Fibroblast of upper back skin (primary cell): ENCODE measurements around the gene FLYWCH1.
A peak's percentile ranks its signal among the peaks of the same experiment; 100 is the strongest.

Experiments
- DNase-seq: peaks from one replicate; pipeline ENCODE4 v3.0.0-alpha.2; 2013

FLYWCH1 gene

DNA sequence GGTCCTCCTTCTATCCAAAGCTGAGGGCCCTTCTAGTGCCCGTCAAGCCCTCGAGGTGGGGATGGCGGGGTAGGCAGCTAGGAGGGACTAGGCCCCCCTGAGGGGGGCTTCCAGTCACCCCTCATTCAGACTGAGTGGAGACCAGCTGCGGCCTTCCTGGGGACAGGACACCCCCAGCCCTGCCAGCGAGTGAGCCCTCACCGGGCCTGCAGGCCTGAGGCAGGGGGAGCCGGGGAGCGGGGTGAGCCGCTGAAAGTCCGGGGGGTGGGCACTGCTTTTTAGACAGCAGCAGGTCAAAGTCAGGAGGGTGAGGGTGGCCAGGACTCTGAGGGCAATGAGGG, 43.7 kb downstream of the FLYWCH1 start:
- no peak for DNase-seq

DNA sequence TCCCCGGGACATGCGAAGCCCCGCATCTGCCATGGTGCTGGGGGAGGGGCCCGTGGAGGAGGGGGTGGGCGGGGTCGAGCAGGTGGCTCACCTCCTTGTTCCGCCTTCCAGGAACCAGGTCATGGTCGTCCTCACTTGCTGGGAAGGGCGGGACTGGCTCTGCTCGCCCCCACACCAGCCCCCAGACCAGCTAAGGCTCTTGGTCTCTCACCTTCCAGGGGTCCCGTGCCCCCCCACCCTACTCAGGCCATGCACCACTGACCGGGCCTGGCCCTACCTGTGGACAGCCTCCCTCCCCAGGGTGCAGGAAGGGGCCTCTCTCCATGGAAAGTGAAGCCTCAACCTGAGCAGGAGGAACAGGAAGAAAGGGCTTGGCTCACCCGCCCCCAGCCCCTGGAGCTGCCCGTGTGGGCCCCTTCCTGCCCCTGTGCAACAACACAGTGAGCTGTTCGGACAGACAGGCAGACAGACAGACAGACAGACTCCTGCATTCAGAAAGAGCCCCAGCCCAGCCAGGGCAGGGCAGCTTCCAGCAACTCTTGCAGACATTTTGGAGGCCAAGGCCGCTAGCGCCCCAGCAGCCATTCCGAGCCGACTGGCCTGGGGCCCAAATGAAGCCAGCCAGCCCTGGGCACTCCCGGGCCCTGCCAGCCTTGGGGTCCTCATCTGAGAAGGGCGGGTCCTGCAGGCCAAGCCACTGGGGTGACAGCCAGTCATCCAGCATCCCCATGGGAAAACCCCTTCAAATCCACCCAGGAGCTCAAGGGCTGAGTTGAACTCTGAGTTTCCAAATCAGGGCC, 44.2 kb downstream of the FLYWCH1 start:
- no peak for DNase-seq

DNA sequence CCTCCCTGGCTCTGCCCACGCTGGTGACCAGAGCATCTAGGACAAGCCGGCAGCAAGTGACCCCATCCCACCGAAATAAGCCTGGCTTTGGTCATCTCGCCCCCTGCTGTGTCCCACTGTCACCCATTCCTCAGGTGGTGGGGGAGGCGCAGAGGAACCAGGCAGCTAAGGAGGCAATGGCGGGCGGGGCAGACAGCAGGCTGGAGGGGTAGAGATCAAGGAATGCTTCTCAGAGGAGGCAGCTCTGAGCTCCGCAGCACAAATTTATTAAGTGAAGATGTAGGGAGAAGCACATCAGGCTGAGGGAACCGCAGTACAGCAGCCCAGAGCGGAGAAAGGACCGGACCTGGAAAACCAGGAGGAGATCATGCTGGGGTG, 44.8 kb downstream of the FLYWCH1 start:
- DNase-seq = no peak

DNA sequence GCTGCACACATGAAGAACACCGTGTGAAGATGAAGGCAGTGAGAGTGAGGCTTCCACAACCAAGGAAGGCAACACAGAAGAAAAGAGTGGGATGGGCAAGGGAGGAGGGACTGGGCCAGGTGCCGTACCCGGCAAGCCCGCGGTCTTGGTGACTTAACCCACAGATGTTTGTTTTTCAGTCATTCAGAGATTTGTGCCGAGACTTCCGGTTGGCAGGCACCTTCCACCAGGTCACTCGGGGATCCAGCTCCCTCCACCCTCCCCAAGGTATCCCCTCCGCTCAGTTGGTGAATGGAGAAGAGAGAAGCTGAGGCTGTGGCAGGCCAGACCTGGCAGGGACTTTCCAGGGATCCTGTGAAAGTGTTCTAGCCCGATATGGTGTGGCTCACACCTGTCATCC, 47.5 kb downstream of the FLYWCH1 start:
- no peak for DNase-seq

DNA sequence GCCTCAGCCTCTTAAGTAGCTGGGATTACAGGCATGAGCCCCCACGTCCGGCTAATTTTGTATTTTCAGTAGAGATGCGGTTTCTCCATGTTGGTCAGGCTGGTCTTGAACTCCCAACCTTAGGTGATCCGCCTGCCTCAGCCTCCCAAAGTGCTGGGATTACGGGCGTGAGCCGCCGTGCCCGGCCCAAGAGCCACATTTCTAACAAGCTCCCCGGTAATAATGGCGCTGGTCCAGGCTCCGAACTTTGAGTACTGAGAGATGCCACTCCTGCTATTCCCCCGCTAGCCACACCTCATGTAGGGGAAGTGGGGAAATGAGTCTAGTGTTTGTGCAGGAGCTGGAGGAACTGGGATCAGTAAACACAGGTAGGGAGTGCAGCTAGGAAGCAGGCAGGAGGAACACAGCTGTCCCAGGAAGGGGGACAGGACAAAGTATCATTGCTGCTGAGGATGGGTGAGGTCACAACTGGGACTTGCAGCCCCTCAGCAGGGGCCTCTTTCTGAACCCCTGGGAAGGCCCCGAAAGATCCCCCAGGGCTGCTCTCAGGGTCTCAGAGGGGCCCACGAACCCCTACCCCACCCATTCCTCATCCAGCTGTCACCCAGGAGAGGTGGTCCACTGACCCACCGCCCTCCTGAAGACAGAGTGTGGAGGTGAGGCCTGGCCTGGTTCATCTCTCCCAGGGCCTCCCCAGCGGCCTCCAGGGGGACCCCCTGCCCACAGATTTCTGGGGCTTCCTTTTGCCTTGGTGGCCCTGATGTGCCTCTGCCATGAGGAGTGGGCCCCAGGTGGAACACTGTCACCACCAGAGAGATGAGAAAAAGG, 48.7 kb downstream of the FLYWCH1 start:
- no peak for DNase-seq

DNA sequence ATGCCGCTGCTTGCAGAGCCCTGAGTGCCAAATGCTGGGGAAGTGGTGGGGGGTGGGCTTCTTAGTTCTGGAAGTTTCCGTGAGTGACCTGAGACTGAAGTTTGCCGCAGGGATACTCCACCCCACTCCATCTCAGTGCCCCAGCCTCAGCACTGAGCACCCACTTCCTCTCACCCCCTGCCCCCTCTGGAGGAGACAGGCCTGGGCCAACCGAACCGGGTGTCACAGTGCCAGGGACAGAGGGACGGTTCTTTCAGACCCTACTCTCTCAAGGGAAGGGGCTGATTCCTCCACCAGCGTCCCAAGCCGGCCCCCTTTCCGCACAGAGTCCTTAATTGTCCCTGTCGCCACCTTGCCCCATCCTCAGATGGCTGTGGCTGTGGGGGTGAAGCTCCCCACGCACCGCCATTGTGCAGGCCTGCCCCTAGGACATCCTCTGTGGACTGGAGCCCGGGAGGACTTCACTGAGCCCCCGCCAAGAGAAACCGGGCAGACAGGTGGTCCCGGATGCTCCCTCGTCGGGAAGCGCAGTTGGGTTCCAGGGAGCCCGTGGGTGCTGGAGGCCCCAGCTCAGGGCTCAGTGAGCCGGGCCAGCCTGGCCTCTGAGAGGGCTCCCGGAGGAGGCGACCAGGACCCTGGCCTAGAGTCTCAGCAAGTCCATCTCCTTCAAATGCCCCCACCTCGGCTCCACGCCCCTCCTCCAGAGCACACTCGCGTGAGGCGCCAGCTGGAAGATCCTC, 50.8 kb downstream of the FLYWCH1 start:
- DNase-seq = no peak

DNA sequence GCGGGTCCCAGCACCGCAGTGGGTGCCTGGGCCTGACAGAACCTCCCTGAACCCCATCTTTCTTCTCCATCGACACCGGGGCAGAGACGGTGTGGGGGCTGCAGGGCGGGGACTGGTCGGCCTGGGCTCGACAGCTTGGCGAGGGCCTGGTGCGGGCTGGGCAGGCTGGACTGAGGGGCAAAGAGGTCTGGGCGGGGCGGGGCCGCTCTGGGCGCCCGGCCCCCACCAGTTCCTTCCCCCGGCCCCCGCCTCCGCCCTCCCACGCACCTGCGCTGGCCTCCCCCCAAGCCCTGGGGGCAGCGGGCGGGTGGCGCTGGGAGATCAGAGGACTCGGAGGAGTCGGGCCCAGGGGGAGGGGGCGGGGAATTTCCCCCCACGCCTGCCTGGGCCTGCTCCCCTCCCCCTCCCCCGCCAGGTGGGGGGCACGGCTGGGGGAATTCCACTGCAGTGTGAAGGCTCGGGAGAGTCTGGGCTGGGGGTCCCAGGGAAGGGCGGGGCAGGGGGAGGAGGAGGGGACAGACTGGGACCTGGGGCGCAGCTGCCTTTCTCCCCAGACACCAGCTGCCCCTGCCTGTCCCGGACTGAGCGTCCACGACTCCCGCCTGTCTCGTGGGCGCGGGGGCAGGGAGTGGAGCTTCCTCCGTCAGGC, 51.5 kb downstream of the FLYWCH1 start:
- no peak for DNase-seq

DNA sequence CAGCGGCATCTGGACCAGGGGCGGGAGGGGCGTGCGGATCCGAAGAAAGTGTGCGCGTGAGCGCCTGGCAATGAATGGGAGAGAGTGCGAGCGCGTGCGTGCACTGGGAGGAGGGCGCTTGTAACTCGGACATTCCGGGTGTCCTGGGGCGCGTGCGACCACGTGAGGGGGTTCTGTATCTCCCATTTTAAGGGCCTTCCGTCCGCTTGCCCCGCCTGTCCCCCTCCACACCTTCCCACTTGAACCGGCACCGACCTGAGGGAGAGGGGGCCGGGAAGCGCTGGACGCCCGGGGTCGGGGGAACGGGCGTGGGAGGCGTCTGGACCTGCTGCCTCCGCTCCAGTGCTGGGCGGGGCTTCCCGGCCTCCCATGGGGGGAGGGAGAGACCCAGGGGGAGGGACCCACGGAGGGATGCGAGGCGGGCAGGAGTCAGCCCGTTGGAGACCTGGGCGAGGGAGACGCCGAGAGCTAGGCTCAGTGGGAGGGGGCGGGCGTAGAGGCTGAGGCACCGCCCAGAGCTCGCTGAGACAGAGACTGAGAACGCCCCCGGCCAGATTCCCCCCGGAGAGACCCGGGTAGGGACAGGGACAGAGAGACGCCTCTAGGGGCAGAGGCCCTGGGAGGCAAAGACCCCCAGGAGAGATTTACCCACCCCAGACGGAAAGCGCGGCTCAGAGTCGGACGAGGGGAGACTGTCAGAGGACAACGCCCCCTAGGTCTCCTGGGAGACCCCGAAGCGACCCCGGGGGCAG, 52.2 kb downstream of the FLYWCH1 start, which contains the start of gene KREMEN2:
Gene KREMEN2, plus strand, starts transcription at position 553 of the 752 bp plus-strand sequence. CDS start 246 bp downstream, outside the sequence.
- no peak for DNase-seq

DNA sequence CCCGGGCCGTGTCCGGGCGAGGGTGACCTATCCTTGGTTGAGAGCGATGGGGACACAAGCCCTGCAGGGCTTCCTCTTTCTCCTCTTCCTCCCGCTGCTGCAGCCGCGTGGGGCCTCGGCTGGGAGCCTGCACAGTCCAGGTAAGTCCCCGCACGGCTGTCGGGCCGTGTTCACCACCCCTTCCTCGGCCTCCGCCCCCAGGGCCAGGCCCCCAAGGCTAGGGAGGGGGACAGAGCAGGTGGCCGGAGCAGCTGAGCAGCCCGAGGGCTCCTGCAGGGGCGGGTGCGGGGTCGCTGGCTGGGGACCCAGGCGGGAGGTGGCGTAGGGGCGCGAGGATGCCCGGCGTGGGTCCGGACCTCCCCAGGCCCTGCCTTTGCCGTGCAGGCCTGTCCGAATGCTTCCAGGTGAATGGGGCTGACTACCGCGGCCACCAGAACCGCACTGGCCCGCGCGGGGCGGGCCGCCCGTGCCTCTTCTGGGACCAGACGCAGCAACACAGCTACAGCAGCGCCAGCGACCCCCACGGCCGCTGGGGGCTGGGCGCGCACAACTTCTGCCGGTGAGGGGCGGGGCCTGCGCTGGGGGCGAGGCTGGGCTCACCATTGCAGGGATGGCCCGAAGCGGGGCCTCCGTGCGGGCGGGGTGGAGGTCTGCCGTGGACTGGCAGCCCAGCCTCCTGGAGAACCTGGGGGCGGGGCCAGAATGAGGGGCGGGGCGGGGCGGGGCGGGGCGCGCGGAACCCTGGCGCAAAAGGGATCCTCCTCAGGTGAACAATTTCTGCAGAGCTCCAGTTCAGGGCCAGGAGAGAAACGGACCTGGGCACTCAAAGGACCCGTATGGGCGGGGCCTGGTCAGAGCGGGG, 53.0 kb downstream of the FLYWCH1 start:
- no peak for DNase-seq

DNA sequence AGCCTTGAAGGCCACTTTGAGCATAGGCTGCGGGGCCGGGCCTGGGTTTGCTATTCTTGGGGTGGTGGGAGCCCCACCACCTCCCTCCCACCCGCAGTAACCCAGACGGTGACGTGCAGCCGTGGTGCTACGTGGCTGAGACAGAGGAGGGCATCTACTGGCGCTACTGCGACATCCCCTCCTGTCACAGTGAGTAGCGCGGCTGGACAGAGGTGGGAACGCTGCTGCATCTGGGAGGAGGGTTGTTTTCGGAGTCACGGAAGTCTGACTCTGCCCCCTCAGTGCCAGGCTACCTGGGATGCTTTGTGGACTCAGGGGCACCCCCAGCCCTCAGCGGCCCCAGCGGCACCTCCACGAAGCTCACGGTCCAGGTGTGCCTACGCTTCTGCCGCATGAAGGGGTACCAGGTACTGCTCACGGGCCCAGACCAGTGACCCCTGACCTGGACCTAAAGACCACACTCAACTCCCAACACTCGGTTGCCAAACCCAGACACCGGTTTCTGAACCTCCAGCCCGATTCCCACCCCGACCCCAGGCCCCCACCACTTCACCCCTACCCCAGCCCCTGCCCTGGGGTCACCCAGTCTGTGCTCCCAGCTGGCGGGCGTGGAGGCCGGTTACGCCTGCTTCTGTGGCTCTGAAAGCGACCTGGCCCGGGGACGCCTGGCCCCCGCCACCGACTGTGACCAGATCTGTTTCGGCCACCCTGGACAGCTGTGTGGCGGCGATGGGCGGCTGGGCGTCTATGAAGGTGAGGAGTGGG, 54.5 kb downstream of the FLYWCH1 start:
- no peak for DNase-seq

DNA sequence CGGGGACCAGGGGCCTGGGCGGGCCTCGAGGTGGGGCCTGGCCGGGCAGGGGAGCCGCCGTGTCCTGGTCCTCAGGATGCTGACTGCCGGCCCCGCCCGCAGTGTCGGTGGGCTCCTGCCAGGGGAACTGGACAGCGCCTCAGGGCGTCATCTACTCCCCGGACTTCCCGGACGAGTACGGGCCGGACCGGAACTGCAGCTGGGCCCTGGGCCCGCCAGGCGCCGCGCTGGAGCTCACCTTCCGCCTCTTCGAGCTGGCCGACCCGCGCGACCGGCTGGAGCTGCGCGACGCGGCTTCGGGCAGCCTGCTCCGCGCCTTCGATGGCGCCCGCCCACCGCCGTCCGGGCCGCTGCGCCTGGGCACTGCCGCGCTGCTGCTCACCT, 55.1 kb downstream of the FLYWCH1 start:
- no peak for DNase-seq

DNA sequence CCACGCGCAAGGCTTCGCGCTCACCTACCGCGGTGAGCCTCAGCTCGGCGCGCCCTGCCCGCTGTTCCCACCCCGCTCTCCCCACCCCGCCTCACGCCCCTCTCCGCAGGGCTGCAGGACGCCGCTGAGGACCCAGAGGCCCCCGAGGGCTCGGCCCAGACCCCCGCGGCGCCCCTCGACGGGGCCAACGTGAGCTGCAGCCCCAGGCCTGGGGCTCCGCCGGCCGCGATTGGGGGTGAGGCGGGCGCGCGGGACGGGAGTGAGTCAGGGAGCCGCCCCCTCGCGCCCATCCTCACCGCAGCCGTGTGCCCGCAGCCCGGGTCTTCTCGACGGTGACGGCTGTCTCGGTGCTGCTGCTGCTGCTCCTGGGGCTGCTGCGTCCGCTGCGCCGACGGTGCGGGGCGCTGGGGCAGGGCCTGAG, 55.5 kb downstream of the FLYWCH1 start:
- DNase-seq = no peak

DNA sequence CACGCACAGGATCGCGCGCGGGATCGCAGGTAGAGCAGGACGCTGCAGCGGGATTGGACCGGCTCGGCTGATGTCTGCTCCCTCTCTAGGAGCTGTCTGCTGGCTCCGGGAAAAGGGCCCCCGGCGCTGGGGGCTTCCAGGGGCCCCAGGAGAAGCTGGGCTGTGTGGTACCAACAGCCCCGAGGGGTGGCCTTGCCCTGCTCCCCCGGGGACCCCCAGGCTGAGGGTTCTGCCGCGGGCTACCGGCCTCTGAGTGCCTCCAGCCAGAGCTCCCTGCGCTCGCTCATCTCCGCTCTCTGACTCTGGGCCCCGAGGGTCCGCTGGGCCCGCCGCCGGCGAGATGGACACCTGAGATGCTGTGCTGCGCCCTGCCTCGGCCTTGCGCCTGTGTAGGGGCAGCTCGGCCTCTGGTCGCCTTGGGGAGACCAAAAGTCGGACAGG, 56.0 kb downstream of the FLYWCH1 start:
- DNase-seq = no peak

DNA sequence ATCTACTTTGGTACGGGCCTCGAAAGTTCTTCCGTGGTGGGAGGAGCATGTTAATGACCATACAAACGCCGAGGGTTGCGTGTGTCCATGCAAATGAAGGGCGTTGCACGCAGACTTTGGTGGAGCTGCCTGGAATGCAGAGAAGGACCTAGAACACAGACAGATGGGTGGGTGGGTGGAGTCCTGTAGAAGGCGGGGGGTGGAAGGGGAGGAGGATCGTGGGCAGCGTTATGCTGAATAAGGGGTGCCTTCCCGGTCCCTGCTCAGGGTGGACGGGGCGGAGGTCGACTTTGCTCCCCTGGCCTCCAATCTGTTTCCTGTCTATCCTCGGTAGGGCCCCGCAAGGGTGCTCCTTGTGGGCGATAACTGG, 56.6 kb downstream of the FLYWCH1 start:
- no peak for DNase-seq

DNA sequence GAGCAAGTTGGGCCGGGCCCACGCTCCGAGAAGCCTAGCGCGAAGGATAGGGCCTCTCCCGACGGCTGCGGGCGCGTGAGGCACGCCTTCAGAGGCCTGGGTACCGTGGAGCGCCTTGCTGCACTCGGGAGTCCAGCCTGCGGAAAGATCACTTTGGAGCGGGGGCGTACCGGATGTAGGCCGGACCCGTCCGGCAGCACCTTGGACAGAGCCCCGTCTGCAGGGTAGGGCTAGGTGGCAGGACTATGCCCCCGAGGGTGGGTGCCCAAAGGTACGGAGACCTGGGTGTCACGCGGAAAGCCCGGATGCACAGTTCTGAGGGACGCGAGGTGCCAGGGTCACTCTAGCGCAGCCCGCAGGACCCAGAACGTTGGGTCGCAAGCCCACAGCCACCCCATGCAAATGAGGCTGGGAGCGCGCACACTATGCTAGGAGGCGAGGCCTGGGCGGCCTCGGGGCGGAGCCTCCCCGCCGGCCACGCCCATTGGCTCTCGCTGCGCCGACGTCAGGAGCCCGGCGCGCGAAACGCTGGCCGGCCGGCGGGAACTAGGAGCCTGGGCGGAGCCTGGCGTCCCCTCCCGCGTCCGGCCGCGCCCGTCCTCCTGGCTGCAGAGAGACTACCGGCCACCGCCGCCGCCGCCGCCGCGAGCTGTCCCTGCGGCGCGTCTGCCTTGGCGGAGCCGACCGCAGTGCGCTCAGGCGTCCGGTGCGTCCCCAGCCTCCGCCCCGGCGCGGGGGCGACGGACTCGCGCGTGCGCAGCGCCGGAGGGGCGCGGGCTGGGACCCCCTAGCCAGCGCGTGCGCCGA, 57.2 kb downstream of the FLYWCH1 start, which contains the start of gene PAQR4:
Gene PAQR4, plus strand, starts transcription at position 611 of the 807 bp plus-strand sequence. CDS start 327 bp downstream, outside the sequence.
- peak; percentile 78 for DNase-seq

DNA sequence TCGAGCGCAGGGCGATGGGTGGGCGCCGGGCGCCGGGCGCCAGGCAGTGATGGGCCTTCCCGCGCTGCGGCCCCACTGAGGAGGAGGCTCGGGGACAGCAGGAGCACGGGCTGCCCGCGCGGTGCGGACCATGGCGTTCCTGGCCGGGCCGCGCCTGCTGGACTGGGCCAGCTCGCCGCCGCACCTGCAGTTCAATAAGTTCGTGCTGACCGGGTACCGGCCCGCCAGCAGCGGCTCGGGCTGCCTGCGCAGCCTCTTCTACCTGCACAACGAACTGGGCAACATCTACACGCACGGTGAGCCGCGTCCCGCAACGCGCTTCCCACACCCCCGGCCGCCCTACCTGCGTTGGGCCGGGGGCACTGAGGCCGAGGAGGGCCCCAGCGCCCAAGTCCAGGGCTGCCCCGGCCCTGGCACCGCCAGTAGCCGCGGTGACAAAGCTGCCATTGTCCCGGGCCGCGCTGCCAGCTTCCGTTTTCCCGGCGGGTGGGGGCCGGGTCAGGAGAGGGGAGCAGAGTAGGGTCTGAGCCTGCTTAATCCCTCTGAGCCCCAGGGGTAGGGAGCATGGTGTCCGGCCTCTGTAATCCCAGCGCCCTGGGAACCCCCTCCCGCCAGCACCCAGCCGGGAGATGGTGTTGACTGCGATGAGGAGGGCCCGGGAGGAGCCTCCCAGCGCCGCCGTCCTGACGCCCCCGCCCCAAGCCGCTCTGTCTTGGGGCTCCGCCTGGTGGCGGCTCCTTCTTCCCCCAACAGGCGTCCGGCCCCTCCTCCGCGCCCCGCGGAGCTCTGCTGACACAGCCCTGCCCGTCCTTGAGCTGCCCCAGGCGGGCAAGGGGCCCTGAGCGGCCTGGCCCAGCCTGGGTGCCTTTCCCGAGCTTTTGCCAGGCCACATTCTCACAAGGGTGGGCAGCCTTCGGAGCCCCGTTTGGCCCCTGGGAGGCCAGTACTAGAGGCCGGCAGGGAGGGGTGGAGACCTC, 58.1 kb downstream of the FLYWCH1 start:
- DNase-seq = peak; percentile 32

DNA sequence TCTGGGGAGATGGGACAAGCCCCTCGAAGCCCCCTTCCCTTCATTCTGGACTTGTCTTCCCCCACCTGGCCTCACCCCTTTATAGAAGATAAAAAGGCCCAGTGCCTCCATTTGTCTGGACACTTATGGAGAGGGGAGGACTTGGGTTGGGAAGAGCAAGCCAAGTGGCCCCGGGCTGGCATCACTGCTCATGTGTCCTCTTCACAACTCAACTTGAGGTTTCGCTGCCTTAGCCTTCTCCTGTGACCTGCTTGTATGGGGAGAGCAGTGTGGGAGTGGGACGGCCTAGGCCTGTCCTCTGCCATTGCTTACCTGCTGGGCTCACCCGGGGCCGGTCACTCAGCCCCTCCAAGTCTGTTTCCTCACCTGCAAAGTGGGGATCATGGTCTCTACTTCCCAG, 58.8 kb downstream of the FLYWCH1 start:
- DNase-seq = no peak
